ENCODE measurements around the gene PUSL1. TPM values are rescaled to one million over a fixed set of nuclear protein-coding genes. Genes with fewer than 3 reads are reported as not detected.

The PUSL1 gene
- total and polyA plus RNA-seq, 2 of the 13 experiments (the other 11 are each of a cell fraction or from before 2014, with no cell fraction given): 8.3 to 22.2 TPM

GRCh38 chr1:1333551-1334241, 25.3 kb downstream of the PUSL1 start (continued):
- no peak for TF ChIP-seq MAZ (IDR thresholded peaks at IDR 0.05; ENCODE audit: borderline replicate concordance, low read depth, low read length)
- no peak for TF ChIP-seq MAZ (CRISPR knock-in tag; IDR thresholded peaks at IDR 0.05; ENCODE audit: low read depth)
- no peak for TF ChIP-seq KLF16 (CRISPR knock-in tag; IDR thresholded peaks at IDR 0.05)
- no peak for TF ChIP-seq KDM1A (CRISPR knock-in tag; IDR thresholded peaks at IDR 0.05)
- peak; percentile 93 for TF ChIP-seq AGO2 (optimal IDR thresholded peaks at IDR 0.05; ENCODE audit: low read depth, low read length)
- peak; percentile 61; the same call in 1 of the 2 replicates for TF ChIP-seq ZNF768 (CRISPR knock-in tag; IDR thresholded peaks at IDR 0.05)
- no peak for TF ChIP-seq ATAD3A (CRISPR knock-in tag; IDR thresholded peaks at IDR 0.05)
- no peak for TF ChIP-seq ZNF34 (CRISPR knock-in tag; IDR thresholded peaks at IDR 0.05; ENCODE audit: borderline replicate concordance)
- TF ChIP-seq, protein P1, sequence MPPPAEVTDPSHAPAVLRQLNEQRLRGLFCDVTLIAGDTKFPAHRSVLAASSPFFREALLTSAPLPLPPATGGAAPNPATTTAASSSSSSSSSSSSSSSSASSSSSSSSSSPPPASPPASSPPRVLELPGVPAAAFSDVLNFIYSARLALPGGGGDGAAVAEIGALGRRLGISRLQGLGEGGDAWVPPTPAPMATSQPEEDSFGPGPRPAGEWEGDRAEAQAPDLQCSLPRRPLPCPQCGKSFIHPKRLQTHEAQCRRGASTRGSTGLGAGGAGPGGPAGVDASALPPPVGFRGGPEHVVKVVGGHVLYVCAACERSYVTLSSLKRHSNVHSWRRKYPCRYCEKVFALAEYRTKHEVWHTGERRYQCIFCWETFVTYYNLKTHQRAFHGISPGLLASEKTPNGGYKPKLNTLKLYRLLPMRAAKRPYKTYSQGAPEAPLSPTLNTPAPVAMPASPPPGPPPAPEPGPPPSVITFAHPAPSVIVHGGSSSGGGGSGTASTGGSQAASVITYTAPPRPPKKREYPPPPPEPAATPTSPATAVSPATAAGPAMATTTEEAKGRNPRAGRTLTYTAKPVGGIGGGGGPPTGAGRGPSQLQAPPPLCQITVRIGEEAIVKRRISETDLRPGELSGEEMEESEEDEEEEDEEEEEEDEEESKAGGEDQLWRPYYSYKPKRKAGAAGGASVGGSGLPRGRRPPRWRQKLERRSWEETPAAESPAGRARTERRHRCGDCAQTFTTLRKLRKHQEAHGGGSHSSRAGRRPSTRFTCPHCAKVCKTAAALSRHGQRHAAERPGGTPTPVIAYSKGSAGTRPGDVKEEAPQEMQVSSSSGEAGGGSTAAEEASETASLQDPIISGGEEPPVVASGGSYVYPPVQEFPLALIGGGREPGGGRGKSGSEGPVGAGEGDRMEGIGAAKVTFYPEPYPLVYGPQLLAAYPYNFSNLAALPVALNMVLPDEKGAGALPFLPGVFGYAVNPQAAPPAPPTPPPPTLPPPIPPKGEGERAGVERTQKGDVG (CRISPR knock-in tag; IDR thresholded peaks at IDR 0.05; ENCODE audit: borderline replicate concordance): 0 out of 2 replicates have a peak, but pooled peaks have one; percentile 23
- peak; percentile 94 for TF ChIP-seq AGO1 (IDR thresholded peaks at IDR 0.05; ENCODE audit: low read depth, low read length, poor library complexity, severe bottlenecking)
- 0 out of 2 replicates have a peak, but pooled peaks have one; percentile 15 for TF ChIP-seq CBFB (CRISPR knock-in tag; IDR thresholded peaks at IDR 0.05)
- TF ChIP-seq AKAP8 (CRISPR knock-in tag; IDR thresholded peaks at IDR 0.05): peak; percentile 96
- no peak for TF ChIP-seq KAT2B (IDR thresholded peaks at IDR 0.05; ENCODE audit: borderline replicate concordance, low read depth, low read length)
- TF ChIP-seq PHB2 (IDR thresholded peaks at IDR 0.05; ENCODE audit: partially characterized antibody): no peak
- TF ChIP-seq SP5 (CRISPR knock-in tag; IDR thresholded peaks at IDR 0.05; ENCODE audit: borderline replicate concordance, low read depth): no peak
- no peak for TF ChIP-seq SMARCE1 (IDR thresholded peaks at IDR 0.05; ENCODE audit: borderline replicate concordance)
- TF ChIP-seq SRSF1 (optimal IDR thresholded peaks at IDR 0.05; ENCODE audit: low read depth, low read length): no peak
- TF ChIP-seq KDM2A (CRISPR knock-in tag; IDR thresholded peaks at IDR 0.05; ENCODE audit: borderline replicate concordance, low read depth): peak; percentile 83
- TF ChIP-seq IRF9 (CRISPR knock-in tag; IDR thresholded peaks at IDR 0.05; ENCODE audit: borderline replicate concordance): no peak
- TF ChIP-seq ZNF441 (CRISPR knock-in tag; IDR thresholded peaks at IDR 0.05; ENCODE audit: borderline replicate concordance): no peak
- TF ChIP-seq ZNF17 (CRISPR knock-in tag; IDR thresholded peaks at IDR 0.05): no peak
- peak; percentile 45 for TF ChIP-seq TAF15 (IDR thresholded peaks at IDR 0.05; ENCODE audit: low read depth, low read length, poor library complexity, severe bottlenecking)
- no peak for TF ChIP-seq CBX2 (IDR thresholded peaks at IDR 0.05; ENCODE audit: low read depth, low read length)
- no peak for TF ChIP-seq CBX2 (CRISPR knock-in tag; IDR thresholded peaks at IDR 0.05; ENCODE audit: low read depth)

Data from HepG2 (cell line).